Epithelial cell of esophagus (primary cell): Measurements from ENCODE around the gene GALNTL6.

Experiments used
- DNase-seq: peaks from one replicate; pipeline ENCODE4 v3.0.0; 2010; ENCODE audit warnings: low read depth
- H3K4me3 ChIP-seq: 2 replicates; pipeline ENCODE4 v1.5.1; 2011; ENCODE audit warnings: mild to moderate bottlenecking, low read length, control low read depth
- CTCF ChIP-seq: IDR thresholded peaks from 2 replicates; pipeline ENCODE4 v1.5.1; 2011; ENCODE audit warnings: low read depth, mild to moderate bottlenecking, low read length, control low read depth, inconsistent platforms; ENCODE audit not compliant: insufficient read depth; ENCODE audit errors: missing control alignments

GALNTL6 gene

GRCh38 chr4:172155838-172156345 is 342.7 kb downstream of the GALNTL6 start:
- no peak for TF ChIP-seq CTCF
- DNase-seq = no peak
- H3K4me3 ChIP-seq = no peak overlapping the region

GRCh38 chr4:172157946-172158345 is 344.7 kb downstream of the GALNTL6 start:
- no peak overlapping the region for H3K4me3 ChIP-seq
- DNase-seq = no peak
- TF ChIP-seq CTCF = no peak

GRCh38 chr4:172163215-172163614 is 350.0 kb downstream of the GALNTL6 start:
- DNase-seq = no peak
- H3K4me3 ChIP-seq = no peak overlapping the region
- TF ChIP-seq CTCF = no peak

- no peak overlapping the region for H3K4me3 ChIP-seq
- no peak for TF ChIP-seq CTCF
- DNase-seq = no peak
Observed at GRCh38 chr4:172168888-172169287, 355.7 kb downstream of the GALNTL6 start.

GRCh38 chr4:172169871-172170270 is 356.7 kb downstream of the GALNTL6 start:
- no peak for DNase-seq
- H3K4me3 ChIP-seq = no peak overlapping the region
- TF ChIP-seq CTCF = no peak

- DNase-seq = no peak
- no peak overlapping the region for H3K4me3 ChIP-seq
- no peak for TF ChIP-seq CTCF
Observed at GRCh38 chr4:172173206-172173605, 360.0 kb downstream of the GALNTL6 start.

- TF ChIP-seq CTCF = no peak
- DNase-seq = no peak
- no peak overlapping the region for H3K4me3 ChIP-seq
Observed at GRCh38 chr4:172177382-172177781, 364.2 kb downstream of the GALNTL6 start.
